Measurements from ENCODE around the gene SIGLEC14. TPM values are rescaled to one million over a fixed set of nuclear protein-coding genes. Genes with fewer than 3 reads are reported as not detected.

Gene SIGLEC14
- total RNA-seq, 1 donor = not detected

- Histone ChIP-seq H3K4me2 (ENCODE audit: insufficient read depth, low read length) (peak overlapping the region; percentile 89), H3K4me1 (ENCODE audit: insufficient read depth, low read length) (peaks cover 44% of the 10 kb centered on the region), H3K36me3 (ENCODE audit: insufficient read depth, low read length) (peaks cover 10% of the 10 kb centered on the region), H3K27me3 (ENCODE audit: insufficient read depth, low read length) (no peaks in the 10 kb centered on the region), H3K79me2 (ENCODE audit: insufficient read depth, low read length) (peaks cover 65% of the 10 kb centered on the region), H3K9me3 (ENCODE audit: low read depth, low read length) (no peaks in the 10 kb centered on the region), H2AFZ (ENCODE audit: low read length) (peak overlapping the region; percentile 86), H3K27ac (ENCODE audit: low read depth, low read length) (peak overlapping the region; percentile 94), H4K20me1 (ENCODE audit: insufficient read depth, low read length) (peaks cover 33% of the 10 kb centered on the region), H3K4me3 (ENCODE audit: insufficient read depth, low read length) (peak overlapping the region; percentile 84)
- peak; percentile 96 for DNase-seq (ENCODE audit: insufficient read length, low spot score, missing footprints)
- TF ChIP-seq CTCF (IDR thresholded peaks at IDR 0.05; ENCODE audit: extremely low read depth, low read depth, low read length) = no peak
These were observed 42.3 kb upstream of the SIGLEC14 start for GRCh38 chr19:51688671-51689571.

GRCh38 chr19:51687791-51688670 is 41.4 kb upstream of the SIGLEC14 start:
- Histone ChIP-seq H3K79me2 (ENCODE audit: insufficient read depth, low read length) (peaks cover 56% of the 10 kb centered on the region), H3K27me3 (ENCODE audit: insufficient read depth, low read length) (no peaks in the 10 kb centered on the region), H3K27ac (ENCODE audit: low read depth, low read length) (peak overlapping the region; percentile 82), H3K36me3 (ENCODE audit: insufficient read depth, low read length) (peaks cover 1% of the 10 kb centered on the region), H3K4me3 (ENCODE audit: insufficient read depth, low read length) (peak overlapping the region; percentile 84), H2AFZ (ENCODE audit: low read length) (peak overlapping the region; percentile 86), H3K4me1 (ENCODE audit: insufficient read depth, low read length) (peaks cover 44% of the 10 kb centered on the region), H3K4me2 (ENCODE audit: insufficient read depth, low read length) (peak overlapping the region; percentile 89), H3K9me3 (ENCODE audit: low read depth, low read length) (no peaks in the 10 kb centered on the region), H4K20me1 (ENCODE audit: insufficient read depth, low read length) (peaks cover 24% of the 10 kb centered on the region)
- no peak for TF ChIP-seq CTCF (IDR thresholded peaks at IDR 0.05; ENCODE audit: extremely low read depth, low read depth, low read length)
- peak; percentile 76 for DNase-seq (ENCODE audit: insufficient read length, low spot score, missing footprints)

- Histone ChIP-seq H3K27ac (ENCODE audit: low read depth, low read length) (peak overlapping the region; percentile 4), H3K36me3 (ENCODE audit: insufficient read depth, low read length) (no peaks in the 10 kb centered on the region)
These were observed 39.5 kb upstream of the SIGLEC14 start for GRCh38 chr19:51686171-51686570.

More at GRCh38 chr19:51686171-51686570, 39.5 kb upstream of the SIGLEC14 start:
- Histone ChIP-seq H3K4me3 (ENCODE audit: insufficient read depth, low read length) (no peak overlapping the region), H3K4me2 (ENCODE audit: insufficient read depth, low read length) (peak overlapping the region; percentile 25), H4K20me1 (ENCODE audit: insufficient read depth, low read length) (peaks cover 5% of the 10 kb centered on the region), H3K79me2 (ENCODE audit: insufficient read depth, low read length) (peaks cover 38% of the 10 kb centered on the region), H3K27me3 (ENCODE audit: insufficient read depth, low read length) (no peaks in the 10 kb centered on the region), H3K9me3 (ENCODE audit: low read depth, low read length) (no peaks in the 10 kb centered on the region), H2AFZ (ENCODE audit: low read length) (no peak overlapping the region), H3K4me1 (ENCODE audit: insufficient read depth, low read length) (peaks cover 30% of the 10 kb centered on the region)
- DNase-seq (ENCODE audit: insufficient read length, low spot score, missing footprints) = peak; percentile 87
- no peak for TF ChIP-seq CTCF (IDR thresholded peaks at IDR 0.05; ENCODE audit: extremely low read depth, low read depth, low read length)

All from osteoblast (primary cell).